Glutamatergic neuron (in vitro differentiated cells): ENCODE results near the gene TXNDC17. TPM values are rescaled to one million over a fixed set of nuclear protein-coding genes. Genes with fewer than 3 reads are reported as not detected.

Experiments used
- DNase-seq: peaks from one replicate; pipeline ENCODE4 v3.0.0; 2022
- H3K27ac Mint-ChIP-seq: one replicate; pipeline ENCODE4 v1.8.0; 2020; ENCODE audit warnings: mild to moderate bottlenecking, mixed read lengths, inconsistent platforms; ENCODE audit not compliant: unreplicated experiment
- H3K27me3 Mint-ChIP-seq: one replicate; pipeline ENCODE4 v1.8.0; 2020; ENCODE audit warnings: mild to moderate bottlenecking, moderate library complexity, mixed read lengths, inconsistent platforms; ENCODE audit not compliant: unreplicated experiment
- H3K36me3 Mint-ChIP-seq: one replicate; pipeline ENCODE4 v1.8.0; 2020; ENCODE audit warnings: mild to moderate bottlenecking, mixed read lengths, inconsistent platforms; ENCODE audit not compliant: unreplicated experiment
- H3K4me1 Mint-ChIP-seq: one replicate; pipeline ENCODE4 v1.8.0; 2020; ENCODE audit warnings: mild to moderate bottlenecking, low read depth, mixed read lengths, inconsistent platforms; ENCODE audit not compliant: unreplicated experiment
- H3K4me3 Mint-ChIP-seq: one replicate; pipeline ENCODE4 v1.8.0; 2020; ENCODE audit warnings: mild to moderate bottlenecking, mixed read lengths, inconsistent platforms; ENCODE audit not compliant: unreplicated experiment
- H3K9me3 Mint-ChIP-seq: one replicate; pipeline ENCODE4 v1.8.0; 2020; ENCODE audit warnings: mild to moderate bottlenecking, moderate library complexity, mixed read lengths, inconsistent platforms; ENCODE audit not compliant: unreplicated experiment
- total RNA-seq: library from RNA; stranded (reverse); fragmentation: NEBNext Ultra II Directional; extraction: Animal tissue kit (Norgen Biotek cat#: 25700); gene quantifications from one replicate; pipeline ENCODE4 v1.2.1, GENCODE V29; 2021; ENCODE audit not compliant: unreplicated experiment
- TF ChIP-seq, protein P1 (sequence below): fragments of 200-600 bp; sonication (generic); IDR thresholded peaks from one replicate; pipeline ENCODE4 v1.5.0; 2021; ENCODE audit not compliant: partially characterized antibody, unreplicated experiment

Gene TXNDC17
- total RNA-seq, 1 donor from 2014 or later: 89.5 TPM

DNA sequence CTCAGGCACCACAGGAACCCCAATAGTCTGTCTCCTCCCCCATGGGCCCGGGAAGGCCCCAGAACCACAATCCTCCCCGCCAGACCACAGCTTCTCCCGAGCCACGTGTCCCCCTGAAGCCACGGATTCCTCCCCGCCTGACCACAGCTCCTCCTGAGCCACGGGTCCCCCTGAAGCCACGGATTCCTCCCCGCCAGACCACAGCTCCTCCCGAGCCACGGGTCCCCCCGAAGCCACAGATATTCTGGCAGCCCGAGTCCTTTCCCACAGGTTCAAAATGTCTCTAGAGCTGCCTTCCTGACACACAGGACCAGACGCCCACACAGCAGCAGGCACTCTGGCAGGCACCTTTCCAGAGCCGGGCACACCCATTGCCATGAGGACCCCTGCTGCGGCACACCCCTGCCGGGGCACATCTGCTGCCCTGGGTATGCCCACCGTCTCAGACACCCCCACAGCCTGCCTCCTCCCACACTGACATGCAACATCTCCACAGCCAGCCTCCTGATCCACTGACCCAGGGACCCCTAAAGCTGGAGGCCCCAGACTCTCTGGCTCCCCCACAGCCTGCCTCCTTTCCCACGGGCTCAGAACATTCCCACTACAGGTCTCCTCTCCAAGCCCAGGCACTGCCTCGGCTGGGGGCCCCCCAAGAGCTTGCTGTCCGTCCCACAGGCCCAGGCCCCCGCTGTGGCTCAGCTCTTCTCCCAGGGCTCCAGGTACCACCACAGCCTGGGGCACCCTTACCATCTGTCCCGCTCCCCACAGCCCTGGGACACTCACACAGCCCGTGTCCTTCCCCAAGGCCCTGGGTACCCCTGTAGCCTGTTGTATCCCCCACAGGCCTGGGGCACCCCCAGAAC is 2.6 kb upstream of the TXNDC17 start:
- Mint-ChIP-seq H3K4me3 (no peak overlapping the region), H3K36me3 (peaks cover 3% of the 10 kb centered on the region), H3K27ac (peak overlapping the region; percentile 52), H3K4me1 (peaks cover 3% of the 10 kb centered on the region), H3K27me3 (peaks cover 10% of the 10 kb centered on the region), H3K9me3 (no peaks in the 10 kb centered on the region)
- no peak for DNase-seq
- TF ChIP-seq, protein P1, sequence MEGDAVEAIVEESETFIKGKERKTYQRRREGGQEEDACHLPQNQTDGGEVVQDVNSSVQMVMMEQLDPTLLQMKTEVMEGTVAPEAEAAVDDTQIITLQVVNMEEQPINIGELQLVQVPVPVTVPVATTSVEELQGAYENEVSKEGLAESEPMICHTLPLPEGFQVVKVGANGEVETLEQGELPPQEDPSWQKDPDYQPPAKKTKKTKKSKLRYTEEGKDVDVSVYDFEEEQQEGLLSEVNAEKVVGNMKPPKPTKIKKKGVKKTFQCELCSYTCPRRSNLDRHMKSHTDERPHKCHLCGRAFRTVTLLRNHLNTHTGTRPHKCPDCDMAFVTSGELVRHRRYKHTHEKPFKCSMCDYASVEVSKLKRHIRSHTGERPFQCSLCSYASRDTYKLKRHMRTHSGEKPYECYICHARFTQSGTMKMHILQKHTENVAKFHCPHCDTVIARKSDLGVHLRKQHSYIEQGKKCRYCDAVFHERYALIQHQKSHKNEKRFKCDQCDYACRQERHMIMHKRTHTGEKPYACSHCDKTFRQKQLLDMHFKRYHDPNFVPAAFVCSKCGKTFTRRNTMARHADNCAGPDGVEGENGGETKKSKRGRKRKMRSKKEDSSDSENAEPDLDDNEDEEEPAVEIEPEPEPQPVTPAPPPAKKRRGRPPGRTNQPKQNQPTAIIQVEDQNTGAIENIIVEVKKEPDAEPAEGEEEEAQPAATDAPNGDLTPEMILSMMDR: no peak

DNA sequence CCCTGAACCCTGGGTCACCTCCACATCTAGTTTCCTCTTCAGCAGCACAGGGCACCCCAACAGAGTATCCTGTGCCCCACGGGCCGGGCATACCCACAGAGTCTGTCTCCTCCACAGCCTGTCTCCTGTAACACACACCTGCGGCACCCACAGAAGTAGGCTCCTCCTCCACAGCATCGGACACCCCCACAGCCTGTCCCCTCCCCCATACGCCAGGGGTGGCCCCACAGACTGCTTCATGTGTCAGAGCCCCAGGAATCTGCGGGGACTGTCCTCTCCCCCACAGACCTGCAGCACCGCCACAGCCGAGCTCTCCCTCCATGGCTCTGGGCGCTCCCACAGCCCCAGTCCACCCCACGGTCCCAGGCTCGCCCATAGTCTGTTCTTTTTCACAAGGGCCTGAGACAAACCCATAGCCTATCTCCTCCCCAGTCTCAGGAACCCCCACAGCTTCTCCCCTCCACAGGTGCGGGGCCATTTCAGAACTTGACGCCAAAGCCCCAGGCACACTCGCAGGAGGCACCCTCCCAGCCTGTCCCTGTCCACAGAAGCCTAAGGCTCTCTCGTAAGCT is 1.8 kb upstream of the TXNDC17 start:
- H3K27me3 Mint-ChIP-seq: peaks cover 10% of the 10 kb centered on the region
- DNase-seq: no peak
- no peak overlapping the region for H3K27ac Mint-ChIP-seq
- peak overlapping the region; percentile 97 for H3K4me3 Mint-ChIP-seq
- no peaks in the 10 kb centered on the region for H3K9me3 Mint-ChIP-seq
- TF ChIP-seq, protein P1: no peak
- no peaks in the 10 kb centered on the region for H3K36me3 Mint-ChIP-seq
- peaks cover 3% of the 10 kb centered on the region for H3K4me1 Mint-ChIP-seq

DNA sequence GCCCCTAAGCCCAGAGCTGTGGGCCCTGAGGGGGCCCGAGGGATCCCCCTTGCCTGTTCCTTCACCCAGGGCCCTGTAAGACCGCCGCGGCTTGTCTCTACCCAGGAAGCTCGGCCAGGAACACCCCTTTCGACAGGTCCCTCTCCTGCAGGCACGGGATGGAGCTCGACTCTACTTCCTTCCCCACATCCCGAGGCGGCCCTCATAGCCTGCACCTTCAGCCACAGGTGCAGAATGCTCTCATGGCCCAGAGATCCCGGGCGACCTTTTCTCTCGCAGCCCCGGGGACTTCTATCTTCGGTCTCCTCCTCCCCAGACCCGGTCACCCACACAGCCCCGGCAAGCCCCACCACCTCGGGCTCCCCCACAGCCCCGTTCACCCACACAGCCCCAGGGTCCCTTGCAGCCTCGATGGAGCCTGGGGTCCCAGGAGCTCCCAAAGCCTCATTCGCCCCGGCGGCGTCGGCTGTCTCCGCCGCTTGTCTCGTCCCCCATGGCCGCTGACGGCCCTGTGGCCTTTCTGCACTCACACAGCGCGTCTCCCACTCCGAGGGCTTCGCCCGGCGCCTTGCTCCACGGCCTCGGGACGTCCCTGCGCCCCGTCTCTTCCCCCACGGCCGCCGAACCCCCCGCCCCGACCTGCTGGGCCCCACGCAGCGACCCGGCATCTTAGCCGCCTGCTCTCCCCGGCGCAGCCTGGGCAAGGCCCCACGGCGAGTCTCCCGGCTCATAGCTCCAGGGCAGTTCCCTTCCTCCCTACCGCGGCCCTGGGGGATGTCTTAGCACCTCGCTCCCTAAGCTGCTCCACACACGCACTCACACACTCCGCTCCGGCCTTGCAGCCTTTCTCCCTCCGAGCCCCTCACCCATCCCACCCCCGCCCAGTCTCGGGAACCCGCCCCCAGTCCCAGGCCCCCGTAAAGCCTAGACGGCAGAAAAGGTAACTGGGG is 999 bp upstream of the TXNDC17 start:
- H3K27ac Mint-ChIP-seq: peak overlapping the region; percentile 43

DNA sequence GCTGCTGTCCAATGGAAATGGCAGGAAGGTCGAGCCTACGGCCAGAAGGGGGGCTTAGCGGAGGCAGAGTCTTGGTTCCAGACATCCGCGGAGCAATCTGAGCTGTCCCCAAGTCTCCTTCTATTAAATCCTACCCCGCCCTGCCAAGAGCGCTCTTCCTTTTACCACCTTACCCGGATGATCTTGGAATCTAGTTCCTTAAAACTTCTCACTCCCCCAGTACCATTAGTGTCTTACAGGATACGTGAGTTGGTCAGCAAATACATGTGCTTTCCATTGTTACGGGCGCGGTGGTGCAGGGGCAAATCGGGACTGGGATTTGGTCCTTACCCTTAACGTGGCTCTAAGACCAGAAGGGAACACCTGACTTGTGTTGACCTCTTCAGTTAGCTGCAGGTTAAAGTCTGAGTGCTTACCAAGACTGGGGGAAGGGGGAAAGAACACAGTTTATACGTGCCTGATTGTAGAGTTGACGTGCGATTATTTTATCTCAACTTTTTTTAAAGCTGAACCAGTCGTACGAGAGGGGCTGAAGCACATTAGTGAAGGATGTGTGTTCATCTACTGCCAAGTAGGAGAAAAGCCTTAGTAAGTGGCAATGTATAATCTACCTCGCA is 495 bp downstream of the TXNDC17 start:
- Mint-ChIP-seq H3K27ac (peak overlapping the region; percentile 87), H3K4me3 (peak overlapping the region; percentile 97), H3K27me3 (peaks cover 10% of the 10 kb centered on the region), H3K36me3 (no peaks in the 10 kb centered on the region), H3K4me1 (peaks cover 3% of the 10 kb centered on the region), H3K9me3 (no peaks in the 10 kb centered on the region)
- no peak for DNase-seq
- TF ChIP-seq, protein P1: no peak

More for the DNA sequence above, 999 bp upstream of the TXNDC17 start:
- H3K4me1 Mint-ChIP-seq: peaks cover 3% of the 10 kb centered on the region
- H3K36me3 Mint-ChIP-seq: no peaks in the 10 kb centered on the region
- H3K27me3 Mint-ChIP-seq: peaks cover 10% of the 10 kb centered on the region
- H3K4me3 Mint-ChIP-seq: peak overlapping the region; percentile 97
- H3K9me3 Mint-ChIP-seq: no peaks in the 10 kb centered on the region
- TF ChIP-seq, protein P1: no peak
- peak; percentile 56 for DNase-seq
